SK-N-SH (cell line): Measurements from ENCODE around the gene NR2C2. TPM values are rescaled to one million over a fixed set of nuclear protein-coding genes. Genes with fewer than 3 reads are reported as not detected.

Experiments
- CTCF ChIA-PET: fragments of 300-600, 350-600 bp; formaldehyde crosslinking; extraction: SDS; loops from one replicate; lab custom pipeline; 2021; lab: Yijun Ruan, JAX
- POLR2A ChIA-PET: fragments of 350-600 bp; sonication (Branson Sonifier 250); formaldehyde crosslinking; extraction: SDS; loops from one replicate; lab custom pipeline; 2020; ENCODE audit warnings: antibody characterized with exemption, inconsistent platforms; lab: Yijun Ruan, JAX
- DNase-seq: peaks from one replicate; pipeline ENCODE4 v3.0.0; 2012
- H2AFZ ChIP-seq: fragments of 200-600 bp; sonication (generic); 2 replicates; pipeline ENCODE4 v1.8.1; 2016; ENCODE audit warnings: antibody characterized with exemption, mild to moderate bottlenecking, low read depth
- H3F3A ChIP-seq: fragments of 200-600 bp; sonication (generic); replicated peaks from 2 replicates; pipeline ENCODE3; 2016; ENCODE audit warnings: antibody characterized with exemption, mild to moderate bottlenecking; ENCODE audit not compliant: insufficient read depth
- H3K27ac ChIP-seq, 2 experiments: fragments of 200-500 bp in 1 of 2; fragments of 200-600 bp in 1 of 2; sonication (Bioruptor generic) in 1 of 2; sonication (generic), shearing (Covaris generic) in 1 of 2; 2 replicates each; pipeline versions ENCODE4 v1.5.1 to v1.6.1; 2014 to 2016; ENCODE audit warnings: low read depth in 2 of 2, inconsistent platforms in 1 of 2, low read length in 1 of 2, mild to moderate bottlenecking in 1 of 2, mixed read lengths in 1 of 2
- H3K27me3 ChIP-seq: fragments of 200-600 bp; sonication (generic), shearing (Covaris generic); 2 replicates; pipeline ENCODE4 v1.6.1; 2016; ENCODE audit warnings: mixed run types; ENCODE audit not compliant: insufficient read depth
- H3K36me3 ChIP-seq, 2 experiments: fragments of 200-500 bp in 1 of 2; fragments of 200-600 bp in 1 of 2; sonication (Bioruptor generic) in 1 of 2; sonication (generic) in 1 of 2; replicated peaks in 1 of 2; 2 replicates each; pipeline versions ENCODE3 to v1.5.1; 2014 to 2016; ENCODE audit warnings: low read length in 1 of 2, mild to moderate bottlenecking in 1 of 2; ENCODE audit not compliant: insufficient read depth in 2 of 2, control insufficient read depth in 1 of 2
- H3K4me1 ChIP-seq, 2 experiments: fragments of 200-500 bp in 1 of 2; fragments of 200-600 bp in 1 of 2; sonication (Bioruptor generic) in 1 of 2; sonication (generic), shearing (Covaris generic) in 1 of 2; 2 replicates each; pipeline versions ENCODE4 v1.5.1 to v1.6.1; 2014 to 2016; ENCODE audit warnings: low read depth in 1 of 2, low read length in 1 of 2, mixed run types in 1 of 2; ENCODE audit not compliant: insufficient read depth in 2 of 2, control insufficient read depth in 1 of 2
- H3K4me2 ChIP-seq: fragments of 200-600 bp; sonication (generic), shearing (Covaris generic); 2 replicates; pipeline ENCODE4 v1.6.1; 2017; ENCODE audit warnings: mixed run types
- H3K4me3 ChIP-seq, 2 experiments: fragments of 200-500 bp in 1 of 2; fragments of 200-600 bp in 1 of 2; sonication (Bioruptor generic) in 1 of 2; sonication (generic), shearing (Covaris generic) in 1 of 2; 2 replicates each; pipeline versions ENCODE4 v1.5.1 to v1.8.1; 2014 to 2016; ENCODE audit warnings: low read depth in 2 of 2, inconsistent platforms in 1 of 2, low read length in 1 of 2, mild to moderate bottlenecking in 1 of 2, mixed read lengths in 1 of 2, moderate library complexity in 1 of 2
- H3K79me2 ChIP-seq: fragments of 200-600 bp; sonication (generic); 2 replicates; pipeline ENCODE4 v1.8.1; 2017; ENCODE audit warnings: mild to moderate bottlenecking; ENCODE audit not compliant: insufficient read depth
- H3K9ac ChIP-seq: fragments of 200-600 bp; sonication (generic); 2 replicates; pipeline ENCODE4 v1.6.1; 2017; ENCODE audit warnings: mixed run types
- H3K9me2 ChIP-seq: fragments of 200-600 bp; sonication (generic); 2 replicates; pipeline ENCODE4 v1.6.1; 2017; ENCODE audit warnings: mixed run types
- H3K9me3 ChIP-seq: fragments of 200-600 bp; sonication (generic); 2 replicates; pipeline ENCODE4 v1.6.1; 2017; ENCODE audit warnings: mixed run types, mild to moderate bottlenecking, moderate library complexity
- H4K20me1 ChIP-seq: fragments of 200-600 bp; sonication (generic); 2 replicates; pipeline ENCODE4 v1.6.1; 2017; ENCODE audit warnings: mild to moderate bottlenecking, mixed run types; ENCODE audit not compliant: insufficient read depth
- CHD2 ChIP-seq: fragments of 150-350 bp; IDR thresholded peaks from 2 replicates; pipeline ENCODE4 v1.6.1; 2018; ENCODE audit warnings: low read length; ENCODE audit not compliant: partially characterized antibody
- ELF1 ChIP-seq: IDR thresholded peaks from 2 replicates; pipeline ENCODE4 v1.4.0; 2012
- EZH2phosphoT487 ChIP-seq: fragments of 200-600 bp; sonication (generic); IDR thresholded peaks from 2 replicates; pipeline ENCODE4 v1.6.1; 2017; ENCODE audit warnings: low read depth, mixed run types, mild to moderate bottlenecking, antibody characterized with exemption, moderate library complexity, borderline replicate concordance
- FOXJ3 ChIP-seq: sonication (generic); formaldehyde crosslinking; IDR thresholded peaks from 2 replicates; pipeline ENCODE4 v1.5.1; 2020; ENCODE audit warnings: mild to moderate bottlenecking, missing genetic modification reagents
- FOXM1 ChIP-seq: IDR thresholded peaks from 2 replicates; pipeline ENCODE4 v1.4.0; 2012; ENCODE audit warnings: low read depth, mild to moderate bottlenecking
- JUND ChIP-seq: IDR thresholded peaks from 2 replicates; pipeline ENCODE4 v1.4.0; 2012
- MEF2A ChIP-seq: IDR thresholded peaks from 2 replicates; pipeline ENCODE4 v1.4.0; 2012; ENCODE audit warnings: low read depth, borderline replicate concordance
- NFIC ChIP-seq: IDR thresholded peaks from 2 replicates; pipeline ENCODE4 v1.4.0; 2012; ENCODE audit warnings: borderline replicate concordance
- NRF1 ChIP-seq: IDR thresholded peaks from 2 replicates; pipeline ENCODE4 v1.6.1; 2012; ENCODE audit warnings: low read depth, mild to moderate bottlenecking, low read length
- POLR2AphosphoS5 ChIP-seq: IDR thresholded peaks from 2 replicates; pipeline ENCODE4 v1.6.1; 2012; ENCODE audit warnings: low read depth, low read length
- SIN3A ChIP-seq: IDR thresholded peaks from 2 replicates; pipeline ENCODE4 v1.6.1; 2012; ENCODE audit warnings: low read depth, mild to moderate bottlenecking, low read length, moderate library complexity, borderline replicate concordance
- SMC3 ChIP-seq: IDR thresholded peaks from 2 replicates; pipeline ENCODE4 v1.6.1; 2012; ENCODE audit warnings: low read depth, low read length, improper control_type of control experiment
- TAF1 ChIP-seq: IDR thresholded peaks from 2 replicates; pipeline ENCODE4 v1.6.1; 2012; ENCODE audit warnings: low read depth, mild to moderate bottlenecking, low read length, moderate library complexity, borderline replicate concordance
- TEAD4 ChIP-seq: IDR thresholded peaks from 2 replicates; pipeline ENCODE4 v1.4.0; 2012; ENCODE audit warnings: mild to moderate bottlenecking, borderline replicate concordance; ENCODE audit not compliant: insufficient read depth
- YY1 ChIP-seq: IDR thresholded peaks from 2 replicates; pipeline ENCODE4 v1.4.0; 2012; ENCODE audit warnings: low read depth, mild to moderate bottlenecking
- WGBS: methylation state at CpG from one replicate; pipeline ENCODE4 v1.1.6; 2017; ENCODE audit warnings: low lambda C conversion rate; 5-methylcytosine and 5-hydroxymethylcytosine counted together
- polyA plus RNA-seq, 3 experiments: library from polyadenylated mRNA; depleted of rRNA; stranded (reverse); fragments of >200 nt; gene quantifications; 2 replicates each; pipeline ENCODE4 v1.2.3, GENCODE V29; 2012
- TF ChIP-seq, protein P1 (sequence below): IDR thresholded peaks from 2 replicates; pipeline ENCODE4 v1.4.0; 2012; ENCODE audit warnings: low read depth, borderline replicate concordance
- TF ChIP-seq, protein P2 (sequence below): IDR thresholded peaks from 2 replicates; pipeline ENCODE4; 2012
- TF ChIP-seq, protein P3 (sequence below): fragments of 150-350 bp; IDR thresholded peaks from 2 replicates; pipeline ENCODE4 v1.6.1; 2016; ENCODE audit warnings: mild to moderate bottlenecking, low read depth, low read length
- TF ChIP-seq, protein P4 (sequence below): fragments of 150-350 bp; IDR thresholded peaks from 2 replicates; pipeline ENCODE4 v1.6.1; 2017; ENCODE audit warnings: antibody characterized with exemption, low read length, low read depth, borderline replicate concordance

The NR2C2 gene
- polyA plus RNA-seq, 1 of the 3 experiments (the other 2 are of a cell fraction): 13.1 TPM

DNA sequence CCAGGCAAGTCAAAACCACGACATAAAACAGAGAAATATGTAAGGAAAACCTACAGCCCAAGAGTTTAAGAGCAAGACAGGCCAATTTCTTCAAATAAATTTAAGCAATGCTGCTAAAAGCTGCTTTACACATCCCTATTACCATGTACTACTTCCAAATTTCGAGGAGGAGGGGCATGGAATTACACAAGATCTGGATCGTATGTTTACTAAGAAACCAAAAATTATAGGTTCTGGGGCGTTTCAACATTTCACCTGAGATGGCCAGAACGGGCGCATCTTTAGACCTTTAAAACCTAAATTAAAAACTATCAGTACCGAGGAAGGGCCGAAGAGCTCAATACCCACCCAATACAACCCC is 664 bp upstream of the NR2C2 start:
- ChIA-PET CTCF (interaction anchor here (0.9 to 2.6 kb wide), 3 partner anchors 20 to 296 kb away, joined by 3 to 13 read pairs (median 3); no protein-coding TSS in a partner anchor), POLR2A (interaction anchor here (0.8 to 1.2 kb wide), 4 partner anchors 13 to 118 kb away, joined by 3 to 4 read pairs (median 3); partner anchors contain the start of gene MRPS25)
- Histone ChIP-seq H4K20me1 (peaks cover 20% of the 10 kb centered on the region), H2AFZ (peak overlapping the region; percentile 90), H3F3A (peaks cover 10% of the 10 kb centered on the region), H3K9ac (peak overlapping the region; percentile 98), H3K9me3 (no peaks in the 10 kb centered on the region), H3K79me2 (peaks cover 76% of the 10 kb centered on the region), H3K4me1 (peaks cover 0 to 19% of the 10 kb centered on the region in 2 experiments; a peak in 3 of 4 replicates), H3K27me3 (no peaks in the 10 kb centered on the region), H3K27ac (peak overlapping the region; percentile 99 to 100), H3K4me3 (peak overlapping the region; percentile 92 to 95), H3K36me3 (peaks cover 34 to 42% of the 10 kb centered on the region in 2 experiments), H3K9me2 (no peaks in the 10 kb centered on the region), H3K4me2 (peak overlapping the region; percentile 94)
- WGBS: 1% methylated on average over 8 of the region's 8 CpGs
- TF ChIP-seq ELF1 (no peak), EZH2phosphoT487 (no peak), TAF1 (no peak), JUND (no peak), FOXJ3 (CRISPR knock-in tag) (no peak), SIN3A (no peak), POLR2AphosphoS5 (no peak)
- TF ChIP-seq, protein P1, sequence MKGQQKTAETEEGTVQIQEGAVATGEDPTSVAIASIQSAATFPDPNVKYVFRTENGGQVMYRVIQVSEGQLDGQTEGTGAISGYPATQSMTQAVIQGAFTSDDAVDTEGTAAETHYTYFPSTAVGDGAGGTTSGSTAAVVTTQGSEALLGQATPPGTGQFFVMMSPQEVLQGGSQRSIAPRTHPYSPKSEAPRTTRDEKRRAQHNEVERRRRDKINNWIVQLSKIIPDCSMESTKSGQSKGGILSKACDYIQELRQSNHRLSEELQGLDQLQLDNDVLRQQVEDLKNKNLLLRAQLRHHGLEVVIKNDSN: no peak
- TF ChIP-seq, protein P2, sequence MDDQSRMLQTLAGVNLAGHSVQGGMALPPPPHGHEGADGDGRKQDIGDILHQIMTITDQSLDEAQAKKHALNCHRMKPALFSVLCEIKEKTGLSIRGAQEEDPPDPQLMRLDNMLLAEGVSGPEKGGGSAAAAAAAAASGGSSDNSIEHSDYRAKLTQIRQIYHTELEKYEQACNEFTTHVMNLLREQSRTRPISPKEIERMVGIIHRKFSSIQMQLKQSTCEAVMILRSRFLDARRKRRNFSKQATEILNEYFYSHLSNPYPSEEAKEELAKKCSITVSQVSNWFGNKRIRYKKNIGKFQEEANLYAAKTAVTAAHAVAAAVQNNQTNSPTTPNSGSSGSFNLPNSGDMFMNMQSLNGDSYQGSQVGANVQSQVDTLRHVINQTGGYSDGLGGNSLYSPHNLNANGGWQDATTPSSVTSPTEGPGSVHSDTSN: no peak
- no peak for DNase-seq

DNA sequence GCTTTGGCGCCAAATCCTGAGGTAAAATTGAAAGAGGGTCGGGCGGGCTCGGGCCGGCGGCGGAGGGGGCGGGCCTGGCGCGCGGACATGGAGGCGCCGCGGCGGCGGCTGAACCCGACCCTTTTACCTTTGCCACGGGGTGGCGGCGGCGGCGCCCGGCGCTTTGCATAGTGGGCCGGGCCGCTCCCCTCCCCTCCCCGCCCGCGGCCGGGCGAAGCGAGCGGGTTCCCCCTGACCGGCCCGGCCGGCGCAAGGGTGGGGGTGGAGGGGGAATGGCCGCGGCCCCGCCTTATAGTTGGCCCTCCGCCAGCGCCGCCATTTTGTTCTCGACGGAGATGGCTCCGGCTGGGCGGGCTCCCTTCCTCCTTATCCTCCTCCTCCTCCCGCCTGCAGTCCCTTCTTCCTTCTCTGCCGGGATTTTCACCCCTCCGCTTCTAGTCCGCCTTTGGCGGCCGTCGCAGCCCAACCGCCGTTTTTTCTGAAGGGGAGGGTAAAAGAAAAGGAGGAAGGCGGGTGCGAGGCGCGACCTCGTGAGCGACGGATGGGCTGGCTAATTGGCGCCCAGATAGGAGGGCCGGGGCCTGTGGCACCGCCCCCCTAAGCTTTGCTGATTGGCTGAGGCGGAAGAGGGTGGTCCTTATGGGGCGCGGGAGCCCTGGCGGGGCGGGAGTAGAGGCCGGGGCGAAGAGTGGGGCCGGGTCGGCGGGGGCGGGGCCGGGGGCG is 664 bp downstream of the NR2C2 start:
- Histone ChIP-seq H3K4me3 (peak overlapping the region; percentile 92 to 95), H3K4me1 (peaks cover 0 to 19% of the 10 kb centered on the region in 2 experiments; a peak in 3 of 4 replicates), H3K9ac (peak overlapping the region; percentile 98), H2AFZ (peak overlapping the region; percentile 81), H4K20me1 (peaks cover 18% of the 10 kb centered on the region), H3K27me3 (no peaks in the 10 kb centered on the region), H3K4me2 (peak overlapping the region; percentile 94; the same call in 1 of the 2 replicates), H3K27ac (peak overlapping the region; percentile 99 to 100), H3K79me2 (peaks cover 87% of the 10 kb centered on the region), H3K9me2 (no peaks in the 10 kb centered on the region), H3F3A (peaks cover 10% of the 10 kb centered on the region), H3K36me3 (peaks cover 33 to 35% of the 10 kb centered on the region in 2 experiments), H3K9me3 (no peaks in the 10 kb centered on the region)
- TF ChIP-seq ELF1: peak; percentile 27; the same call in 1 of the 2 replicates
- TF ChIP-seq NFIC: peak; percentile 97
- peak; percentile 72 for TF ChIP-seq TAF1
- TF ChIP-seq, protein P3, sequence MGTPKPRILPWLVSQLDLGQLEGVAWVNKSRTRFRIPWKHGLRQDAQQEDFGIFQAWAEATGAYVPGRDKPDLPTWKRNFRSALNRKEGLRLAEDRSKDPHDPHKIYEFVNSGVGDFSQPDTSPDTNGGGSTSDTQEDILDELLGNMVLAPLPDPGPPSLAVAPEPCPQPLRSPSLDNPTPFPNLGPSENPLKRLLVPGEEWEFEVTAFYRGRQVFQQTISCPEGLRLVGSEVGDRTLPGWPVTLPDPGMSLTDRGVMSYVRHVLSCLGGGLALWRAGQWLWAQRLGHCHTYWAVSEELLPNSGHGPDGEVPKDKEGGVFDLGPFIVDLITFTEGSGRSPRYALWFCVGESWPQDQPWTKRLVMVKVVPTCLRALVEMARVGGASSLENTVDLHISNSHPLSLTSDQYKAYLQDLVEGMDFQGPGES: peak; percentile 63
- peak; percentile 95 for TF ChIP-seq YY1
- TF ChIP-seq FOXM1: no peak
- no peak for TF ChIP-seq SMC3
- TF ChIP-seq MEF2A: no peak
- TF ChIP-seq POLR2AphosphoS5: peak; percentile 54; the same call in 1 of the 2 replicates
- TF ChIP-seq NRF1: 0 out of 2 replicates have a peak, but pooled peaks have one; percentile 13
- 0 out of 2 replicates have a peak, but pooled peaks have one; percentile 28 for TF ChIP-seq TEAD4
- peak; percentile 48 for TF ChIP-seq CHD2
- TF ChIP-seq, protein P2: peak; percentile 99
- TF ChIP-seq, protein P4, sequence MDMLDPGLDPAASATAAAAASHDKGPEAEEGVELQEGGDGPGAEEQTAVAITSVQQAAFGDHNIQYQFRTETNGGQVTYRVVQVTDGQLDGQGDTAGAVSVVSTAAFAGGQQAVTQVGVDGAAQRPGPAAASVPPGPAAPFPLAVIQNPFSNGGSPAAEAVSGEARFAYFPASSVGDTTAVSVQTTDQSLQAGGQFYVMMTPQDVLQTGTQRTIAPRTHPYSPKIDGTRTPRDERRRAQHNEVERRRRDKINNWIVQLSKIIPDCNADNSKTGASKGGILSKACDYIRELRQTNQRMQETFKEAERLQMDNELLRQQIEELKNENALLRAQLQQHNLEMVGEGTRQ: no peak
- WGBS: 2% methylated on average over 27 of the region's 79 CpGs
- CTCF ChIA-PET: interaction anchor here (0.6 to 2.8 kb wide), 5 partner anchors 21 to 103 kb away, joined by 3 to 13 read pairs (median 3); no protein-coding TSS in a partner anchor
- DNase-seq: peak; percentile 99
- POLR2A ChIA-PET: interaction anchor here (0.6 to 1.2 kb wide), 8 partner anchors 15 to 151 kb away, joined by 3 to 7 read pairs (median 3); partner anchors contain the start of genes MRPS25 and RBSN
